ENCODE data around the gene ST6GAL1. TPM values are rescaled to one million over a fixed set of nuclear protein-coding genes. Genes with fewer than 3 reads are reported as not detected.
"Not testable (repeated sequence)": the region's sequence is repeated elsewhere in the genome, so short reads cannot be mapped to it uniquely, and the experiment has no call there.

Gene ST6GAL1
- total RNA-seq, 1 donor from 2014 or later: 191 TPM

DNA sequence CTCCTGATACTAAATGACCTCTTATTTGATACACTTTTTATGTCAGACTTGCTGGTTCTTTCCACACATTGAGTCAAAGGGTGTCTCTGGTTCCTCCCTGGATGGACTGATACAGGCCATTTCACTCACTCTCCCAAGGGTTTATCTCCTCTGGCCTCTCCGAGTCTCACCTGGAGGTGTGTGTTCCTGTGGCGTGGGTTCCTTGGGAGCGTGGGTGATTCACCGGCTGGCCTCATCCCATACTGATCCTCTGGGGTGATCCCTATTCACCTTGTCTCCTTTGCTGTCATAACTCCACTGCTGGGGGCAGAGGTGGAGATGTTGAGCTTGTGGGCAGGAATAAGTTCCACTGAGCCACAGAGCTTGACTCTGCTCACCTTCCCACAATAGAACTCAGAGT, 61.1 kb downstream of the ST6GAL1 start:
- intact Hi-C loops (cut with micrococcal nuclease): no loop called here

DNA sequence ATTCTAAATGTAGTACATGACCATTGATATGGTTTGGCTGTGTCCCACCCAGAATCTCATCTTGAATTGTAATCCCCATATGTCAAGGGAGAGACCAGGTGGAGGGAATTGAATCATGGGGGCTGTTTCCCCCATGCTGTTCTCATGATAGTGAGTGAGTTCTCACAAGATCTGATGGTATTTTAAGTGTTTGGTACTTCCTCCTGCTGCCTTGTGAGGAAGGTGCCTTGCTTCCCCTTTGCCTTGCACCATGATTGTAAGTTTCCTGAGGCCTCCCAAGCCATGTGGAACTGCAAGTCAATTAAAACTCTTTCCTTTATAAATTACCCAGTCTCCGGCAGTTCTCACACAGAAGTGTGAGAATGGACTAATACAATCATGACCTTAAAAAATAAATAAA, 61.8 kb downstream of the ST6GAL1 start:
- intact Hi-C loops (cut with micrococcal nuclease): not testable (repeated sequence)

DNA sequence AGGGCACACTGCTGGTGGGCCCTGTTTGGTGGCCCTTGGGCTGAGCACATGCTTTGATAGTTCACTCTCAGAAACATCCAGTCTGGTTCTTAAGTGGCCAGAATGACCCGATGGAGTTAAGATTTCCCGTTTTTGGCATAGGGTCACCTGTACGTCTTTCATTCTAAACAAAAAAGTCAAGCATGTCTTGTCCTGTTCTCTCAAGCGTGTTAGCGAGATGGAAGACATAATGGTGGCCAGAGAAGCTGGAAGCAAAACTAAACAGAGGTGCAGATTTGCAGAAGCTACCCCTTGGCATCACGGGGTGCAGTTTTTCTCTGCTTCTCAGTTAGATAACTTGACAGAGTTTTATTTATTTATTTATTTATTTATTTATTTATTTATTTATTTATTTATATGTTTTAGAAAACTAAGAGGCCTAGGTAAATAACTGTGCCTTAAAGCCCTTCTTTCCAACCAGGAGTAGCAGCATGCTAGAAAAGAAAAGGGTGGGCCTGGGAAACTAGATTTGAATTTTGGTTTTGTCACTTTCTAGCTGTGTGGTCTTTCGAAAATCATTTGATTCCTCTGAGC, 63.0 kb downstream of the ST6GAL1 start:
- intact Hi-C loops (cut with micrococcal nuclease): no loop called here

DNA sequence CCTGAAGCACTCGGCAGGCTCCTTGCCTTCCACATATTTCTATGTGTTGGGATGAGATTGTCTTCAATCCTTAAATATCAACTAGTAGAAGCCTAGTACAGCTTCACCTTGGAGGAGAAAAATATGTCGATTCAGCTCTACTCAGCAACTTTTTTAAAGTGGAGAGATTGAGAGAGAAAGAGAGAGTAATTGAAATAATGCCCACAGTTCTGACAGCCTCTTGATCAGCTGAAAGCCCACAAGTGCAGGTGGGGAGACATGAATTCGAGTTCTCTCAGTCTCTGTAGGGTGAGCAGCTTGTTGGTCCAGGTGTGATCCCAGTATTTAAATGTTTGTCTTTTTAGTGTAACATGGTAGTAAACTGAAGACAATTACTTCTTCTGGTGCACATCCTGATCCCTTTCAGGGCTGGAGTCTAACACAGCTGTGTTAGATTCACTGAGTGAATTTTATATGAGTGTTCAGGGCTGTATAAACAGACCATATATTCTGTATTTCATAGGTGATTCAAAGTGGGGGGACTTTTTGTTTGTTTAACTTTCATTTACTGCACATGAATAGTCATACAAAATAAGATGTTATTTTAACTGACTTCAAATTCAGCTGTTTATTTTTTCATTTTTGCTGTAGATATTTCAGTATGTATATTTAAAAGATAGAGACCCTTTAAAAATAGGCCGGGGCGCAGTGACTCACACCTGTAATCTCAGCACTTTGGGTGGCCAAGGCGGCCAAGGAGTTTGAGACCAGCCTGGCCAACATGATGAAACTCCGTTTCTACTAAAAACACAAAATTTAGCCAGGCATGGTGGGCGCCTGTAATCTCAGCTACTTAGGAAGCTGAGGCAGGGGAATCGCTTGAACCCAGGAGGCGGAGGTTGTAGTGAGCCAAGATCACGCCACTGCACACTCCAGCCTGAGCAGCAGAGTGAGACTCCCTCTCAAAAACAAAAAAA, 64.0 kb downstream of the ST6GAL1 start:
- intact Hi-C loops (cut with micrococcal nuclease): no loop called here

DNA sequence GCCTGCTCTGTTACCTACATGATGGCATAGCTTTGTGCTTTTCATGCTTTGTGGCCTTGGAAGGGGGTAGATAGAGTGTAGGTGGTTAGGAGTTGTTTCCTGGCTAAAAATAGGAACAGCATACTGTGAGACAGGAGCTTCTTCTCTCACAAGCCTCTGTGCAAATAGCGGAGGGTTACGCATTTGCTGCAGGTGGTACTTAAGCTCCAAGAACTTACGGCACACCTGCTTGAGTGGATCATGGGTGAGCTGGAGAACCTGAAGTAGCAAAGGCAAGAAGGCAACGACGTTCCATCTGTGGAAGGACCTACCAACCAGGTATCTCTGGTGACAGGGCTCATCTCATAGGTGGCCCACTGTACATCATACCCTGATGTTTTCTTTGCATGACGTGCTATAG, 66.0 kb downstream of the ST6GAL1 start:
- intact Hi-C loops (cut with micrococcal nuclease): no loop called here

DNA sequence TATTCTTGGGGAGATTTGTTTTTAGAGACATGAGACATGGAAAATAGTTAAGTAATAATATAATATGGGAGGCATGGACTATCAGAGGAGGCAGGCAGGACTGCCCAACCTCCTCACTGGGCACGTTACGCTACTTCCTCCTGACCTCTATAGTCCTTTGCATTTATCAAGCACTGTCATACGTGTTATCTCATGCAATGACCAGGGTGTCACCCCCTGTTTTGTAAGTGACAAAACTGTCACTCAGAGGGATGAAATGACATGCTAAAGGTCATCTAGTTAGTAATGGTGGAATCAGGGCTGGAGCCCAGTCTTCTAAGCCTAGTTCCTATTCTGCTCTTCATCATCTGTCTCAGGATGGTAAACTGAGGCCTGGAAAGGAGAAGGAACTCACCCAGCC, 66.7 kb downstream of the ST6GAL1 start:
- intact Hi-C loops (cut with micrococcal nuclease): no loop called here

DNA sequence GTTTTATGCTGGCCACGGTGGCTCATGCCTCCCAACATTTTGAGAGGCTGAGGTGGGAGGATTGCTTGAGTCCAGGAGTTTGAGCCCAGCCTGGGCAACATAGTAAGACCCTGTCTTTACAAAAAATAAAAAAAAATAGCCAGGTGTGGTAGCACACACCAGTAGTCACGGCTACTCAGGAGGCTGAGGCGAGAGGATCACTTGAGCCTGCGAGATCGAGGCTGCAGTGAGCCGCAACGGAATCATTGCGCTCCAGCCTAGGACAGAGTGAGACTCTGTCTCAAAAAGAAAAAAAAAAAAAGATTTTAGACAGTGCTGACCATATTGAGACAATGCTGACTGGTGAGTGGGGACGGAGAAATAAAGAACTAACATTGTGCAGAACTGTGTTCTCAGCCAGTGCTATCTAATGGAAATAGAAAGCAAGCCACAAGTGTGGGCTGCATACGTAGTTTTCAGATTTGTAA, 67.2 kb downstream of the ST6GAL1 start:
- intact Hi-C loops (cut with micrococcal nuclease): no loop called here

DNA sequence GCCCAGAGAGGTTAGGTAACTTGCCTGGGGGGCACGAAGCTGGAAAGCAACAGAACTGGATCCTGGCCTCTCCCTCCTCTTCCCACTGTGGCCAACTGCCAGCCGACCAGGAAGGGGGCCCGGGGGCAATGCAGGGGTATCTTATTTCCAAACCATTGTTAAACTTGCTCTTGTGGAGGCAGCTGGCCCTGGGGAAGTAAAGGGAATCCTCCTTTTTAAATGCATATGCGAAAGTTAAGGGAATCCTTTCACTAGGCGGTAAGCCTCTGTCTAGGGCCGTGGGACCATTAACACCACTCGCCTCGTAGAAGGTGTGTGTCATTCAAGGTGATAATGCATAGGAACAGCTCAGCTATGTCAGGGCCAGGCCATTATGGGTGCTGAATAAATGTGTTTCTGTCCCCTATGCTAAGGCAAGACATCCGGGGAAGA, 68.6 kb downstream of the ST6GAL1 start:
- intact Hi-C loops (cut with micrococcal nuclease): loop anchor here (1.0 kb wide), 1 partner anchor 7 kb away; no protein-coding TSS in a partner anchor

DNA sequence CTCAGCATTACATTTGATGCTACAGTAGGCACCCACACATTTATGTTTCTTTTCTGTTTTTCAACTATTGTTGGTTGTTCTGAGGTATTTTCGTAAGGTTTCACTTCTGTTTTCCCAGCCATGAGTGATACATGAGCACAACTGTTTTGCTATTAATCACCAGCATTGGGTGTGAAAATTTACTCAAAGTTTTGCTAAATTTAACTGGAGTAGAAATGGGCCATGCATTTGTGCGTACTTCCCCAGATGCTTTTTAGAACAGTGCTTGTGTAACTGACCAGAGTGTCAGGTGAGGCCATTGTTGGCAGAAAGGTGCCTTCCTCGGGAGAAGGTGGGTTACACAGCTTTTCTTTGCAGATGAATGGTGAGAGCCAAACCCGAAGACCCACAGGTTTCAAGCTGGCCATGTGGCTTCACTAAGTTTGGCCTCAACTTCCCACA, 70.4 kb downstream of the ST6GAL1 start:
- intact Hi-C loops (cut with micrococcal nuclease): loop anchor here (1.0 kb wide), 5 partner anchors 25 to 151 kb away; no protein-coding TSS in a partner anchor

DNA sequence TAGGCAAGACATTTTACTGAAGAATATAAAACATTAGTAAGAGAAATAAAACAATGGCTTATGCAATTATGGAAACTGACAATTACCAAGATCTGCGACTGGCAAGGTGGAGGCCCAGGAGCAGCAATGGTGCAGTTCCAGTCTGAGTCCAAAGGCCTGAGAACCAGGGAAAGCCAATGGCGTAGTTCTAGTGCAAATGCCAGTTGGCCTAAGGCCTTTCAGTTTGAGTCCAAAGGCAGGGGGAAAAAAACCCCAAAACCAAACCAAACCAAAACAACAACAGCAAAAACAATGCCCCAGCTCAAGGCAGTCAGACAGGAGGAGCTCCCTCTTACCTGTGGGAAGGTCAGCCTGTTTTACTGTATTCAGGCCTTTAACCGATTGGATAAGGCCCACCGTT, 72.6 kb downstream of the ST6GAL1 start:
- intact Hi-C loops (cut with micrococcal nuclease): no loop called here

DNA sequence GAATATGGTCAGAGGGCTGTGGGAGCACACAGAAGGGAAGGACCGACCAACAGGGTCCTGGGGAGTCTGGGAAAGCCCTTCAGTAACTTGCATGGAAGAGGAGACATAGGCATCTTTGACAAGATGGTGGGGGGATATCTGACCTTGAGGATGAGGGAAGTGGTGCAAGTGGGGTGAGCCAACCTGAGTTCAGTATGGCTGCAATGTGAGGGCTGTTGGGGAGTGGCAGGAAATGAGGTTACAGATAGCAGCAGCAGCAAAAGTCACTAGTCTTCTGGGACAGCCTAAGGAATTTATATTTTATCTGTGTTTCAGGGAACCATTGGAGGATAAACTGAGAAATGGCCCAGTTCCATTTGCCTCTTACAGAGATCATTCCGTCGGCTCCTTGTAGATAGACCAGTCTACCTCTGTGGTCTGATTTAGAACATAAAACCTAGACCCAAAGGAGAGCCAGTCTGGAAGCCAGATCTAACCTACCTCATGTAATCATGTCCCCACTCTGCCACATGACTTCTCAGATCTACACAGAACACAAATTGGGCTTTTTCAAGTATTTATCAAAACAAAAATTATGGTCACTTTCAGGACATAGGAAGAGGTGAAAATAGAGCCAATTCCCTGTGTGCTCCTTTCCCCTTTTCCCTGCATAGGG, 75.6 kb downstream of the ST6GAL1 start:
- intact Hi-C loops (cut with micrococcal nuclease): loop anchor here (1.0 to 2.0 kb wide), 5 partner anchors 8 to 157 kb away; no protein-coding TSS in a partner anchor

DNA sequence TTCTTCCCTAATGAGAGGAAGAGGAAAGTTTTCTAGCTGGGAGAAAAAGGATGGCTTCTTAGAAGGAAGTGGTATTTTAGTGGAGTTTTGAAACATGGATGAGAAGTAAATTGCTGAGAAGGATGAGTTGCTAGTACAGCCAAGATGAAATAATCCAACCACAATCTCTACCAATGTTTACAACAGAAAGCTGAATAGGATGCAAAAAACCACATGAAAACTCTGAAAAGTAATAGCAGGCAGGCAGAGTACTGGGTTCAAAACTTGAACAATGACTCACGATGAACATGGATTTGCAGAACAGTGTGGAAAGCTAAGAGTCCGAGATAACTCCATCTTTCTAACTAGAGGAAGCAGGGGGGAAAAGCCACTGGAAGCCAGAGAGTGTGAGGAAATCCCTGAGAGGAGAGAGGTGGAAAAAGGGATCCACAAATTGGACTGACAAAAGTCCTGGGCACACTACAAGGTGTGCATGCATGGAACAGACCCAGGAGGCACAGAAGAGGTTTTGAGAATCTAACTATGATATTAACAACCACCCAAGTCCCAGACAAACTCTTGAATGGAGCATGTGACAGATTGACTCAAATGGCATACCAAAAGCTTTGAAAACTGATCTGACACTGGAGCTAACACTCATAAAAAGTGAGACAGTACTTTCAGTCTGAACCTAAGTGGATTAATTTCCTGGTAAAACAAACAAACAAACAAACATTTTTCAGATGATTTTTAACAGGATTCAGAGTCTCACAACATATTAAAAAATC, 76.7 kb downstream of the ST6GAL1 start:
- intact Hi-C loops (cut with micrococcal nuclease): loop anchor here (1.0 to 2.0 kb wide), 8 partner anchors 9 to 158 kb away; no protein-coding TSS in a partner anchor

DNA sequence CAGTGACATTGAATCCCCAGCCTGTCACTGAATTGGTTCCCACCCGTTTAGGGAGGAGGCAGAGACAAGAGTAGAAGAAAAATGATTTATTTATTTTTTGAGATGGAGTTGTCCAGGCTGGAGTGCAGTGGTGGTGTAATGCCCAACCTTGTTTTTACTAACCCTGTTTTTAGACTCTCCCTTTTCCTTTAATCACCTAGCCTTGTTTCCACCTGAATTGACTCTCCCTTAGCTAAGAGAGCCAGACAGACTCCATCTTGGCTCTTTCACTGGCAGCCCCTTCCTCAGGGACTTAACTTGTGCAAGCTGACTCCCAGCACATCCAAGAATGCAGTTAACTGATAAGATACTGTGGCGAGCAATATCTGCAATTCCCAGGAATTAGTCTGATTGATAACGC, 80.1 kb downstream of the ST6GAL1 start:
- intact Hi-C loops (cut with micrococcal nuclease): not testable (repeated sequence)

DNA sequence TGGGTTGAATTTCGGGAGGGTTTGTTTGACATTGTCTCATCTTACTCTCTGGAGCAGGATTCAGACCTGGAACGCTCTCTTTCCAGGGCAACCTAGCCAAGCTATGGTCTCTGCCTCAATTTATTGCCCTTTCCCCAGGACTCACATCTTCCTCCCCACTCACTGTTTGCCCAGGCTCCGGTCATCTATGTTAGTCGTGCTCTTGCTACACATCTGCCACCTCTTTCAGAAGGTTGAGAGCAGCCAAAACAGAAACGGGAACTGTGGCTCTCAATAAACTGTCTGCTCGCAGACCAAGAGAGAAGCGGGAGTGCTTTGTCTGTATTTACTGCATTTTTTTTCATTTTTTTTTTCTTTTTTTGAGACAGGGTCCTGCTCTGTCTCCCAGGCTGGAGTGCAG, 81.6 kb downstream of the ST6GAL1 start:
- intact Hi-C loops (cut with micrococcal nuclease): loop anchor here (1.0 kb wide), 2 partner anchors 8 to 15 kb away; no protein-coding TSS in a partner anchor

DNA sequence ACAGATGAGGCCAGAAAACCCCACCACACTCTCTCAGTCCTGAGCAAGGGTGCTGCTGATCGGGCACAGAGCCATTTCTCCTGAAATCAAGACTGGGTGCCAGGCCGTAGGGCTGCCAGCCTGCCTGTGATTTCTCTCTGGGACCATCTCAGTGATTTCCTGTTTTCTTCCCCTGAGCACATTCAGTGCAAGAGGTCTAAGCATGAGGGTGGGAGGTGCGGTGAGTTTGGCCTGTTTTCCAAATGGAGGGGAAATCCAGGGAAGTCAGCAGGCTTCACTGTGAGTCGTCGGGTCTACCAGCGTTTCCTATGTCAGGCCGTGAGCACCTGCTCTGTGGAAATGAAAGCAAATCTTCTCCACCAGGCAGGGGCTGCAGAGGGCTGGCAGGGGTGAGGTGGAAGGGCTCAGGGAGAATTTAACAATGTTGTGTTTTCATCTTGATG, 82.3 kb downstream of the ST6GAL1 start:
- intact Hi-C loops (cut with micrococcal nuclease): loop anchor here (1.0 kb wide), 2 partner anchors 8 to 15 kb away; no protein-coding TSS in a partner anchor

DNA sequence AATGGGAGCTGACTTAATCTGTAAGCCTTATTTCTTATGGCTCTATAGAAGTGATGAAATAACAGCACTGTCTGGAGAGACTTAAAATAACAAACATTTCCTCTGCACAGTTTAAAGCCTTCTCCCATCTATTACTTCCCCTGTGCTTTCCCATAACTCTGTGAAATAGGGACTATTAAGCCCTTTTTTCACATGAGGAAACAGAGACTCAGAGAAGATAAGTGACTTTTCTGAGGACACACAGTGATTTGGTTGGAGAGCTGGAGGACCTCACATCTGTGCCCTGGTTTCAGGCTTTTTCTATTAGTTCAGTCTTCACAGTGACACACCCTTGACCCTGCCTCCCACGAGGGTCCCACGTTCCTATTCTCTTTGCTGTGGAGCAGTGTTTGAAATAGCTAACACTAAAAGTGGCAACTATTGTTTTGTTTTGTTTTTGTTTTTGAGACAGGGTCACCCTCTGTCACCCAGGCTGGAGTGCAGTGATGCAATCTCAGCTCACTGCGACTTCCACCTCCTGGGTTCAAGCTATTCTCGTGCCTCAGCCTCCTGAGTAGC, 82.9 kb downstream of the ST6GAL1 start:
- intact Hi-C loops (cut with micrococcal nuclease): no loop called here

DNA sequence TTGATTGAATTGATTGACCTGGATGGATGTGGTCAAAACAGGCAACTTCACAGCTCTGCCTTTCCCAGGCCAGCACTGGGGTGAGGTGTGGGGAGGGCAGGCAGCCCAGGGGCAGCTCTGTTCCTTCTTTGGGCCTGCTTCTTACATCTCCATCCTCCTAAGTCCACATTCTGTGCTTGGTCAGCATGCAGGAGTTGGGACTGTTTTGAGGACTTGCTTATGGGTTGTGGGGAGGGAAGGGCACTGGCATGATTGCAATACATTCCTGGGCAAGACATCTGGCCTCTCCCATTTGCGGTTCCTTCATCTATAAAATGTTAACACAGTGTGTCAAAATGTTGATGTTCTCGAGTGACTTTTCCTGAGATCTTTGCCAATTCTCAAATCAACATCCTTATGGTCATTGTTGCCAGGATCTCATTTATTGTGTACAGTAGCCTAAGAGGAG, 84.1 kb downstream of the ST6GAL1 start:
- intact Hi-C loops (cut with micrococcal nuclease): no loop called here

DNA sequence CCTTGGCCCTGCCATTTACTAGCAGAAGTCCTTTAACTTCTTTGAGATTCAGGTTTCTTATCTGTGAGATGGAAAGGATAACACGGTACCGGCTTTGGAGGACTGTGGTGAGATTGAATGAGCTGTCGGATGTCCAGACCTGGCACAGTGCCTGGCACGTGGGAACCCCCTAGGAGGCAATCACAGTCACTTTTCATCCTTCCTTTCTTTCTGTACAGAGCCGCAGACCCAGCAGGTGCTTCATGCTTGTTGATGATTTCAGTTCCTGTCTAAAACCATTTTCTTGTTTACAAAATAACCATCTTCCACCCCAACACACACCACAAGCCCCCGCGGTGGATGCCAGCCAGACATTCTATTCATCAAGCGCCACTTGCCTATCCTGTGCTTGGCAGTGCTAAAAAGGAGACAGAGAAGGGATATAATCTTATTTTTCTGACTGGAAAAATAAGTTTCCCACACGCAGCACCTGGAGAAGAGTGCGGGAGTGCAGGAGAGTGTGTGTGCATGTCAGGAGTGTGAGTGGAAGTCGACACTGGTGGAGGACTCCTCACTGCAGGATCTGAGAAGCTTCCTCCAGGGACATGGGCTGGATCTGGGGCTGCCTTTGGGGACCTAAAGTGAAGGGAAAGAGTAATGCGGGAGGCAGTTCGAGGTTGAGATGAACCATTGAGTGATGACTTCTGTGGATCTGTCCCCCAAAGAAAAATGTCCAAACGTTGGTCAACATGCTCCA, 85.7 kb downstream of the ST6GAL1 start:
- intact Hi-C loops (cut with micrococcal nuclease): no loop called here

DNA sequence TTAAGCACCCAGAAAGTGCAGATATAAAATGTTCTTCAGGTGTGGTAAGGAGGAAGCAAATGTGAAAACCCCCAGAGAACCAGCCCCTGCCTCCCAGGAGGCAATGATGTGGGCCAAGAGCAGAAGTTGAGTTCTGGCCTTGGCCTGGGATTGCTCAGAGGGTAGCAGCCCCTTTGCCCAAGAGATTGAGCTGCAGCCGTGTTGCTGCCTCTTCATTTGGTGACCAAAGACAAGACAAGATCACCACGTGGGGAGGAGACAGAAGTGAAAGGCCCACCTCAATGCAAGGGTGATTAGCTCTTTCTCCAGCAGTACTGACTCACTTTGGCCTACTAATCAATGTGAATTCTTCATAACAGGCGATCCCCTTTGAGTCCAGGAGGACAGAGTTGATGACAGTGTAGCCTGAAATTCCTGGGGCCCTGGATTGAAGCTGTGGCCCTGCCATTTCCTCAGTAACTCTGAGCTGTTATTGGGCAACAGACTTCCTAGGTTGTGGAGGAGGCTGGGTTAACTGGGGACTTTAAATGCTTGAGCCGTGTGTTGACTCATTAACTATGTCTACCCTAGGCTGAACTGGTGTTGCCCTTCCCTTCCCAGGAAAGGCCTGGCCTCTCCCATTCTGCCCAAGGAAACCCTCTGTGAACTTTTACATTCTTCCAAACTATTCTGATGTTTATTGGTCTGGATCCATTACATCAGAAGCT, 86.5 kb downstream of the ST6GAL1 start:
- intact Hi-C loops (cut with micrococcal nuclease): no loop called here

All from T-helper 1 cell treated with Interleukin-12 subunit alpha and Interleukin-12 subunit beta and Interleukin-4 antibody, amounts not matched to agents 30 ng/mL and 1 ng/mL, for 36 hours (primary cell).